Progenitor cell of endocrine pancreas (in vitro differentiated cells): ENCODE measurements around the gene ZNF697. TPM values are rescaled to one million over a fixed set of nuclear protein-coding genes. Genes with fewer than 3 reads are reported as not detected.

Source experiments
- DNase-seq: peaks from one replicate; pipeline ENCODE4 v3.0.0; 2021; ENCODE audit warnings: low spot score; ENCODE audit not compliant: unreplicated experiment
- H3K27ac Mint-ChIP-seq: 2 replicates; pipeline ENCODE4 v1.8.0; 2021; ENCODE audit warnings: mild to moderate bottlenecking, moderate library complexity, mixed read lengths
- H3K27me3 Mint-ChIP-seq: 2 replicates; pipeline ENCODE4 v1.8.0; 2021; ENCODE audit warnings: mixed read lengths
- H3K36me3 Mint-ChIP-seq: 2 replicates; pipeline ENCODE4 v1.8.0; 2022; ENCODE audit warnings: mixed read lengths; ENCODE audit not compliant: insufficient read depth
- H3K4me1 Mint-ChIP-seq: 2 replicates; pipeline ENCODE4 v1.8.0; 2021; ENCODE audit warnings: low read depth, mixed read lengths
- H3K4me3 Mint-ChIP-seq: 2 replicates; pipeline ENCODE4 v1.8.0; 2021; ENCODE audit warnings: low read depth, mild to moderate bottlenecking, moderate library complexity, mixed read lengths
- H3K9me3 Mint-ChIP-seq: 2 replicates; pipeline ENCODE4 v1.8.0; 2021; ENCODE audit warnings: low read depth, mixed read lengths
- total RNA-seq: library from RNA; stranded (reverse); gene quantifications from 2 replicates; pipeline ENCODE4 v1.2.1, GENCODE V29; 2021
- TF ChIP-seq, protein P1 (sequence below): fragments of 200-600 bp; sonication (generic); IDR thresholded peaks from one replicate; pipeline ENCODE4 v1.5.0; 2021; ENCODE audit warnings: antibody characterized with exemption, mild to moderate bottlenecking; ENCODE audit not compliant: unreplicated experiment

The ZNF697 gene
- total RNA-seq, 1 donor from 2014 or later: 22.3 TPM

DNA sequence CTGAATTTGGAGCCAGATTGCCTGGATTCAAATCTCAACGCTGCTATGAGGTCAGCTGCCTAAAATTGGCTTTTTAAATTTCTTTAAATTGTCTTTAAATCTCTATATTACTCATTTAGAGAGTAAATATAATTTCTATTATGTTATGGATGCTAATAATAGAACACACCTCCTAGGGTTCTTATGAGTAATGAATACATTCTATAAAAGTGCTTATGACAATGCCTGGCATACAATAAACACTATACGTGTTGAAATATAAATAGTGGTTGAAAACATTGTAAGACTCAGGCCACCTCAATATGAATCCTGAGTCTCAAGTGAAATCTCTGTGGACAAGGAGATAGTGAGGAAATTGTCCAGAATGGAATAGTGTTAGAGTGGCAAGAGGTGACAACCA is 32.7 kb upstream of the ZNF697 start:
- TF ChIP-seq, protein P1, sequence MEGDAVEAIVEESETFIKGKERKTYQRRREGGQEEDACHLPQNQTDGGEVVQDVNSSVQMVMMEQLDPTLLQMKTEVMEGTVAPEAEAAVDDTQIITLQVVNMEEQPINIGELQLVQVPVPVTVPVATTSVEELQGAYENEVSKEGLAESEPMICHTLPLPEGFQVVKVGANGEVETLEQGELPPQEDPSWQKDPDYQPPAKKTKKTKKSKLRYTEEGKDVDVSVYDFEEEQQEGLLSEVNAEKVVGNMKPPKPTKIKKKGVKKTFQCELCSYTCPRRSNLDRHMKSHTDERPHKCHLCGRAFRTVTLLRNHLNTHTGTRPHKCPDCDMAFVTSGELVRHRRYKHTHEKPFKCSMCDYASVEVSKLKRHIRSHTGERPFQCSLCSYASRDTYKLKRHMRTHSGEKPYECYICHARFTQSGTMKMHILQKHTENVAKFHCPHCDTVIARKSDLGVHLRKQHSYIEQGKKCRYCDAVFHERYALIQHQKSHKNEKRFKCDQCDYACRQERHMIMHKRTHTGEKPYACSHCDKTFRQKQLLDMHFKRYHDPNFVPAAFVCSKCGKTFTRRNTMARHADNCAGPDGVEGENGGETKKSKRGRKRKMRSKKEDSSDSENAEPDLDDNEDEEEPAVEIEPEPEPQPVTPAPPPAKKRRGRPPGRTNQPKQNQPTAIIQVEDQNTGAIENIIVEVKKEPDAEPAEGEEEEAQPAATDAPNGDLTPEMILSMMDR: no peak
- Mint-ChIP-seq H3K27ac (no peak overlapping the region), H3K9me3 (no peaks in the 10 kb centered on the region), H3K4me1 (peaks cover 2% of the 10 kb centered on the region), H3K4me3 (no peak overlapping the region), H3K27me3 (no peaks in the 10 kb centered on the region), H3K36me3 (no peaks in the 10 kb centered on the region)
- DNase-seq: no peak

DNA sequence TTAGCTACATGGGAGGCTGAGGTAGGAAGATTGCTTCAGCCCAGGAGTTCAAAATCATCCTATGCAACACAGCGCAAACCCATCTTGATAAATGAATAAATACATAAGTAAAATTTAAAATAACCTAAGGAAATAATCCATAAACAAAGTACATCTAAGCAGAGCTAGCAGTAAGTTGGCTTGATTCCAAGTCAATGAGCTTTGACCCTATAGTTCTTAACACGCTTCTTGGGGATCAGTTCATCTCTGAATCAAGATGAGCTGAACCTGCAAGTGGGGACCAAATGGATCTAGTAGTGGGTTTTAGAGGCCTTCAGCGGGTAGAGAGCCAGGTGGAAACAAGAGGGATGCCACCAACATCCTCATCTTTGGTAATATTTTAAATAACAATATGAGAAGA is 32.1 kb upstream of the ZNF697 start:
- no peak overlapping the region for H3K4me3 Mint-ChIP-seq
- no peak overlapping the region for H3K27ac Mint-ChIP-seq
- H3K36me3 Mint-ChIP-seq: no peaks in the 10 kb centered on the region
- DNase-seq: no peak
- H3K9me3 Mint-ChIP-seq: no peaks in the 10 kb centered on the region
- TF ChIP-seq, protein P1: no peak
- peaks cover 6% of the 10 kb centered on the region for H3K4me1 Mint-ChIP-seq
- H3K27me3 Mint-ChIP-seq: no peaks in the 10 kb centered on the region

DNA sequence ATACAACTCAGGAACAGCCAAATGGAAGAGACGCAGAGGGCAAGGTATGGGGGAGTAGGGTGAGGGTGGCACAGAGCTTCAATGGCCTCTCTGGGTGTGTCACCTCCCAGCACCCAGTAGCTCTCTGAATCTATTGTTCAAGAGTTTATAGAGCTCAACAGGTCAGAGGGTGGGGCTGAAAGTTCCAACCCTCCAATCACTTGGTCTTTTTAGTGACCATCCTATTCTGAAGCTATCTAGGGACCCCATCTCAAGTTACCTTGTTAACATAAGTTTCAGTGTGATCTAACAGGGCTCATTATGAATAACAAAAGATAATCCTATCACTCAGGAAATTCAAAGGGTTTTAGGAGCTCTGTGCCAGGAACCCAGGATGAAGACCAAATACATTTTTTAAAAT is 31.2 kb upstream of the ZNF697 start:
- Mint-ChIP-seq H3K4me3 (no peak overlapping the region), H3K36me3 (no peaks in the 10 kb centered on the region), H3K9me3 (no peaks in the 10 kb centered on the region), H3K4me1 (peaks cover 11% of the 10 kb centered on the region), H3K27me3 (no peaks in the 10 kb centered on the region), H3K27ac (no peak overlapping the region)
- TF ChIP-seq, protein P1: no peak
- DNase-seq: no peak

DNA sequence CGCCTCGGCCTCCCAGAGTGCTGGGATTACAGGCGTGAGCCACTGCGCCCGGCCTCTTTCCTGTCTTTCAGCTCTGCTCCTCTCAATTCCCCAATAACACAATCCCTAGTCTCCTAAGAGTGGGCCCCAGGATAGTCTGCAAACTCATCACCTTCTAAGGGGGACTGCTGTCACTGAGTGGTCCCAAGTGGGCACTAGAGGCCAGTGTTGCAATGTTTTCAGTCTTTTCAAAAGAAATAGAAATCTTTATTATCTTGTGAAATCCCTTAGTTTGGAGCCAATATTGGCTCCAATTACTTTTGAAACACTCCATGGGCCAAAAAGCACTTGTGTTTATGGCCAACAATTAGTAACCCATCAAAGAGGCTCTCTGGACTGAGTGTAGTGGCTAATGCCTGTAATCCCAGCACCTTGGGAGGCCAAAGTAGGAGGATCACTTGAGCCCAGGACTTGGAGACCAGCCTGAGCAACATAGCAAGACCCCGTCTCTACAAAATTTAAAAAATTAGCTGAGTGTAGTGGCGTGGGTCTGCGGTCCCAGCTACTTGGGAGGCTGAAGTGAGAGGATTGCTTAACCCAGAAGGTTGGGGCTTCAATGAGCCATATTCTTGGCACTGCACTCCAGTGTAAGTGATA is 28.6 kb upstream of the ZNF697 start:
- Mint-ChIP-seq H3K27ac (no peak overlapping the region), H3K4me3 (no peak overlapping the region), H3K4me1 (peaks cover 27% of the 10 kb centered on the region), H3K9me3 (no peaks in the 10 kb centered on the region), H3K36me3 (no peaks in the 10 kb centered on the region), H3K27me3 (no peaks in the 10 kb centered on the region)
- DNase-seq: no peak
- TF ChIP-seq, protein P1: no peak

DNA sequence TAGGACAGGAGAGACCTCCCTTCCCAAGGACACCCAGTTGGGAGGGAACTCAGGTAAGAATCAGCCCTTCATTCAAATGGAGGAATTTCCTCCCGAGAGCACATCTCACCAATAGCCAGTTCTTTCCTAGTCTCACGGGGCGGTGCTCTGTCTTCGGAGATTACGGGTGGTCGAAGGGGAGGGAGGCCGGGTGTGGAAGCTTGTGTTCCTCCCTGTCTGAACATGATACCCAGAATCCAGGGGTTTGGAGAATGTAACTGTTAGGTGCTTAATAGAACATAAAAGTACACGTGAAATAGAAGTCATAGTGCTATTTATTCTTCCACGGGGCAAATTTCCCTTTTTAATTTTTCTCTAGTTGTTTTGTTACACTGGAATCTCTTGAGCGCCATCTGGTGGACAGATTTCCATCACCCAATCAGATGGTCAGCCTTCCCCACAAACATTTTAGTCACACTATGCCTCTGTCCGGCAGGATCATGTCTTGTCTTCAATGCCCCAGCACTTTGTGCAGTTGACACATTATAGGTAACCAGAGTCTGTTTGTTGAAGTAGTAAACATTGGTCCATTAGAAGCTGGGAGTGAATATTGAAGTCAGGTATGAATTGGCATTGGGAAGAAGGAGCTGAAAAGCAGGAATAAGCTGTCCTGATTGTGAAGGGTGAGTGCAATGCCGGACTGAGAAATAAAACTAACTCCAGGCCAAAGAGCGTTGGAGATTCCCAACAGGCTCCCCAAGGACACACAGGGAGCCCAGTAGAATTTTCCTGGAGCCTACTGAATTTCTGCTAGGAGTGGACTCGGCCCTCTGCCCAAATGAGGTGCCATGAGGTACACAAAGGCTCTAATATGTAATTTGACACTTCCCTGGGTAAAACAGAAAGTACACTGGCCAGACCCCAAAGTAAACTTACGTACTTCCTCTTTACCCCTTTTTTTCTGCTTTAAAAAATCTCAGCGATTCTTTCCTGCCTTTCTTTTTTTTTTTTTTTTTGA is 27.6 kb upstream of the ZNF697 start:
- no peaks in the 10 kb centered on the region for H3K9me3 Mint-ChIP-seq
- peak; percentile 60 for DNase-seq
- peaks cover 27% of the 10 kb centered on the region for H3K4me1 Mint-ChIP-seq
- H3K27me3 Mint-ChIP-seq: no peaks in the 10 kb centered on the region
- peak overlapping the region; percentile 77 for H3K4me3 Mint-ChIP-seq
- H3K36me3 Mint-ChIP-seq: no peaks in the 10 kb centered on the region
- TF ChIP-seq, protein P1: peak; percentile 94
- H3K27ac Mint-ChIP-seq: peak overlapping the region; percentile 84
